HG03159 (cell line): ENCODE results near the gene FAM241B.

Source experiments
- ATAC-seq: cut with Tn5 transposase; IDR thresholded peaks from one replicate; pipeline ENCODE4 v1.9.1; 2021; ENCODE audit warnings: mild to moderate bottlenecking, moderate library complexity; ENCODE audit not compliant: unreplicated experiment

FAM241B gene

DNA sequence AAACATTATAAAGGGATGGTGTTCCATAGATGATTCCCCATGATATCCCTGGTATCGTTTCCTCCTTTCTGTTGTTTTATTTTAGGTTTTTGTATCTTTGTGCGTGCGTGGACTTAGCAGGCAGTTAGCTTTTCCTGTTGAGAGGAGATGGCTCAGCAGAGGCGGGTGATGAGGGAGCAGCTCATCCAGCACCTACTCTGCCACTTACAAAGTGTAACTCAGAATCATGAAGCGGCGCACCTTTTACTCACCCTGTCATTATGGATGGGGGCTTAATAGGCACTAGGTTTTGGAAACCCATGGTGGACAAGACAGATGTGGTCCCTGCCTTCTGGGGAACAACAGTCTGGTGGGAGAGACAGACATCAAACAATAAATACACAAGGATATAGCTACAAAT, 17.1 kb downstream of the FAM241B start:
- ATAC-seq = no peak

DNA sequence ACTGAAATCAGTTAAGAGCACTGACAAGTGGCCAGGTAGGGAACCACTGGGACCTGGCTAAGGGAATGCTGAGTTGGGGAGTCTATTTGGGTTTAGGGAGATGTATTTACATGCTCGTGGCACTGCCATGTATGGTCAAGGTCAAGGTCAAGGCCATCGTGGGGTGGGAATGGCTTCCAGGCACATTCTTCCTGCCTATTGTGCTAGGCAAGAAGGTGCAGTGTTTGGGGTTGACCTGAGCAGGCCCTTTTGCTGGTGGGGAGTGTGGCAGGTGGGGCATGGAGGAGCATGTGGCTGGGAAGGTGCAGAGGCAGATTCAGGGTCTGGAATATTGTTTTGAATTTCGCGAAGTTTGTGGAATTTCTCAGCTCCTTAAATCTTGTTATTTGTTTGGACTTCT, 17.8 kb downstream of the FAM241B start:
- no peak for ATAC-seq

DNA sequence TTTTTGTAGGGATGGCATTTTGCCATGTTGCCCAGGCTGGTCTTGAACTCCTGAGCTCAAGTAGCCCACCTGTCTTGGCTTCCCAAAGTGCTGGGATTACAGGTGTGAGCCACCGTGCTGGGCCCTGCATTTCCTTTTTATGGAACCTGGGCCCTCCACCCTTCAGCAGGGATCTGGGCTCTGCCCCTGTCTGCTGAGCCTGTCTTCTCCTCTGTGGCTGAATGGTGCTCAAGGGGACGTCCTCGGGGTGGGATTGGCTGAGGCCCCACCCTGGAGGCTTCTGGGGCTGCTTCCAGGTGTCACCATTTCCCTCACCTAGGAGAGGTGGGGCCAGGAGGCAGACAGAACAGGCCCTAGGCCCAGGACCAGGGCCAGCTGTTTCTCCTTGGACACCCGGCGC, 18.4 kb downstream of the FAM241B start:
- no peak for ATAC-seq

DNA sequence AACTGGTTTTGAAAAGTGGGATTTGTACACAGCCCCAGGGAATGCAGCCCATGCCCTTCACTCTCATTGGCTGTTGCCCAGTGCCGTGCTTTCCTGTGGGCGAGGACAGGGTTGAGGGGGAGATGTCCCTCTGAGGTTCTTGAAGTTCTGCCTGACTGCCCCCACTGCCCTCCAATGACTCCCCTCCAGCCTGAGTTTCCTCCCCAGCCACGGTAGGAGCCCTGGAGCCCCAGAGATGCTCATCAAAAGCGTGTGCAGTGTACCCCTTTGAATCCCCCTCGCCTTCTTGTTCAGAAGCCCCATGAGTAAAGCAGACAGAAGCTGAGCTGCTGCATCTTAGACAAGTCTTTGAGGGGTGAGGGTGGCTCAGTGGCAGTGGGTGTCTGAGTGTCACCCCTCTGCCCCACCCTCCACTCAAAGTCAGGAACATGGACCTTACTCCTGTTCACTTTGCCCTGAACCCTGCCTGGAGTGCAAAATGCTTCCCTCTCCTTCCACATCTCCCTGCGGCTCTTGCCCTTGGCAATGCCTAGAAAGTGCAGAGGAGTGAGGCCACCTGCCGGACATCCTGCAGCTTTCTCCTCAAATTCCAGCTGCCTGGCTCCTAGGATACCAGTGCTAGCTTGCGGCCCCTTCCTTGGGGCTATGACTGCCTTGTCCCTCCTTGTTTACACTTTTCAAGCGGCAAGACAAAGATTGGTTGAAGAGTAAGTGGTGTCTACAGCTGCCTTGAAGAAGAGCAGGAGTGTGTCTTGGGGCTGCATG, 19.9 kb downstream of the FAM241B start:
- no peak for ATAC-seq

DNA sequence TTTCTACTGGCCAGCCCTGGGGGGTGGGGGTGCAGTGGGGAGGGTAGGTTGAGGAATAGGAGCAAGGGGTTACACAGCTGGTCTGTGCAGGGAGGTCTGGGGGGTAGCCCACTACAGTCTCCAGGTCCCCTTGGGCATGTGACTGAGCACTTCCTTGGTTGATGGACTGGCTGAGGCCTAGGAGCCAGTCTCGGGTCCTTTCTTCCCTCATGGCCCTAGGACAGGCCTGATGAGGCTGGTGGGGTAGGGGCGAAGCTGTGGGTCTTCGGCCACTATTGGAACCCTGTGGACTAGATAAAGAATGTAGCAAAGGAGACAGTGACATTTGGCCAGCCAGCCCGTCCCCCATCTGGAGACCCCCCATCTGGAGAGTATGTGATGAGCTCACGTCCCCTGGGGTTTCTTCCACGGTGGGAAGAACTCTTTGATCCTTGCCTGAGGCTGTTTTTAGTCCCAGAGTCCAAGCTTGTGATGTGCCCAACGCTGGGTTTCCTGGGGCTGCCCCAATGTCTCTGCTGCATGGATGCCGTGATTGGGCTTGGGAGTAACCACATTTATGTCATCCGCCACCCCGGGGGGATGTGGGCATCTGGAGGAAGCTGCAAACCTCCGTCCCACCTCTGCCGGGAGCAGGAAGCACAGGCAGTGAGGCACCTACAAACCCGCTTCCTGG, 20.7 kb downstream of the FAM241B start:
- ATAC-seq = no peak

DNA sequence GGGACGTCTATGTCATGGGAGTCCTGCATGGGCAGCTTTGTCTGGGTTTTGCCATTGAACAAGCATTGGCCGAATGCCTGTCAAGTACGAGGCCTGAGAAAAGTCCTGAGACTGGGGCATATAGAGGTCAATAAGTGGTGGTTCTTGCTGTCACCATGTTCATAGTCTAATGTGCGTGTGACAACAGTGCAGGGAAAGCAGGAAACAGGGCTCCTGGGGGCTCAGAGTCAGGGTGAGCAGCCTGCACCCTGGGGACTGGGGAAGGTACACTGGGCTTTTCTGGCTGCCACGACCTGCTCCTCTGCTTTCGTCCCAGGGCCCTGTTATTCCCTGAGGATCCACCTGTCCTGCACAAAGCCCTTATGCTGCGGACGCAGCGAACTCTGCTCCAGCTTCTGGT, 21.3 kb downstream of the FAM241B start:
- no peak for ATAC-seq

DNA sequence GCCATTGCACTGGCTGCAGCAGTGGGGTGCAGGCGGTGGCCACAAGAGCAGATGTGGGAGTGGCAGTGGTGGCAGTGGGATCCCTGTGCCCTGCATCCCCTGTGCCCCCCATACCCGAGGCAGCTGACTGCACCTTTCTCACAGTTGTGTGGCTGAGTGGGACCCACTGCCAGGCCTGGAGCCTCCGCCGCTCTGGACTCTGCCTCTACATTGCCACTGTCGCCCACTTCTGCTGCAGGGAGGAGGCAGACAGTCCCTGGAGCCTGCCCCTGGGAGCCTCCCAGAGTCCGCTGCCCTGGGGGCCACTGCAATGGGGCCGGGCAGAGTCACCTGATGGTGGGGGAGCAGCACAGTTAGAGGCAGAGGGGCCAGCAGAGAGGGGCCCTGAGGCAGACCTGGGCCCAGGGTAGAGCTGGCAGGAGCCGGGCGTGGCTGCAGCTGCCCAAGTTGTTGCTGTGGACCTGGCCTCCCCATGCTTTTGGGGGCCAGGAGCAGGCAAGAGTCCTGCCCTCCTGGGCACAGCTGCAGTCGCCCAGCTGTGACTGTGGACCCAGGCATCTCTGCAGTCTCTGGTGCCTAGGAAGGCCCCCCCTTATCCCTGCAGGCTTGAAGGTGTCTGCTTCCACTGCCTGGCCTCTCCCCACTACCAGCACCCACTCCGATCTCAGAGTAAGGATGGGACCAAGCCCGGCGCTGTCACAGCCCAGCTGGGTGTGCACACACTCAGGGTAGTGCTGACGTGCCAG, 22.2 kb downstream of the FAM241B start:
- no peak for ATAC-seq

DNA sequence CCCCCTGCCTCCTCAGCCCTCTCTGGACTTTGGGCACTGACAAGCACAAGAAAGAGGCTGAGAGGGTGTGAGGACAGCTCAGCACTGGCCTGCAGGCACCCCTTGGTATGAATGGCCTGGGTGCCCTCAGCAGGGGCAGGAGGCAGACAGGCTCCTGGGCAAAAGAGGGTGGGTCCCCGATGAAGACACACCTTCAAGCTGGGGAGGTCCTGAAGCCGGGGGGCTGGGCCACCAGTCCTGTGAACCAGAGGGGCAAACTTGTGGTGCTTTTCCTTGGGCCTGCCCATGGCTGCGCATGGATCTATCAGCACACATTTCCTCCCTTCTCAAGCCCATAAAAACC, 22.8 kb downstream of the FAM241B start:
- ATAC-seq = no peak

DNA sequence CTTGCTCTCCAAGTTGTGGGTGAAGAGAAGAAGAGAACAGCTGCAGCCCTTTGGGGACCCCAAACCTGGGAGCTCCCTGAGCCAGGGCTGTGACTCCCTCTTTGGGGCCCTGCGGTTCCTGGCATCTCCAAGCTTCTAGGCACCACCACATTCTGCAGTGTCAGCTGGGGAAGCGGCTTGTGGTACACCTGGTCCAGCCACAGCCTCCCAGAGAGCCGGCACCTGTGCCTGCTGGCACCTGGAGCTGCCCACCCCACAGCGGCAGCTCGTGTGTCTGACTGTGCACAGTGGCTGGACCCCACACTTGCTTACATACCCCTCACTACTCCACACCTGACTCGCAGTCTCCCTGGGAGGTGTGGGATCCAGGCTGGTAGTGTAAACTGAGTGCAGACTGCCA, 23.5 kb downstream of the FAM241B start:
- ATAC-seq = no peak

DNA sequence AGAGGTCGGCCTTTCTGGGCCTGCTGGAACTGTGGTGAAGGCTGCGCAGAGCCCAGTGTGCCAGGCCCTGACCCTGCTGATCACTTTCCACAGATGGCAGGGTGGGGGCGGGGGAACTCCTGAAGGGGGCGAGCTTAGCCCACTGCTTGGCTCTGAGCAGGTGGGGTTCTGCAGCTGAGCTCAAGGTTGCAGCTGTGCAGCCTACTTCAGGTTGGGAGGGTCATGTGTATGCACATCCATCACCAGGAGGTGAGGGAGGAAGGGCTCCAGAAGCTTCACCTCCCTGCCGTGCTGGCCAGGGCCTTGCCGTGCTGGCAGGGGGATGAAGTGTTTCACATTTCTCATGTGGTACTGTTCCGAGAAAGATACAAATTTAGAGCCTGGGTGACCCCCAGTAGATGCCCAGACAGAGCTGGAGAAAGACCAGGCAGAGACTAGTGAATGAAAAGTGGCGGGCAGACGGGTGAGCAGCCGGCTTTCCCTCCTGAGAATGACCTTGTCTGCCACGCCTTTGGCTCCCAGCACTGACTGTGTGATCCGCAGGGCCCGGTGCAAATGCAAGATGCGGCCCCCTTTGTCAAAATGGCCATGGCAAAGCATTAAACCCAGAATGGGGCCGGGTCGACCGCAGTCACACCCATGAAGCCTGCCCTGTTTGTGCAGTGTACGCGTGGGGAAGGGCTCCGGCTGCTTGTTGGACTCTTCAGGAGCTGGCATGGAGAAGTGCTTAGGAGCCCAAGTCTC, 25.2 kb downstream of the FAM241B start:
- ATAC-seq = no peak

DNA sequence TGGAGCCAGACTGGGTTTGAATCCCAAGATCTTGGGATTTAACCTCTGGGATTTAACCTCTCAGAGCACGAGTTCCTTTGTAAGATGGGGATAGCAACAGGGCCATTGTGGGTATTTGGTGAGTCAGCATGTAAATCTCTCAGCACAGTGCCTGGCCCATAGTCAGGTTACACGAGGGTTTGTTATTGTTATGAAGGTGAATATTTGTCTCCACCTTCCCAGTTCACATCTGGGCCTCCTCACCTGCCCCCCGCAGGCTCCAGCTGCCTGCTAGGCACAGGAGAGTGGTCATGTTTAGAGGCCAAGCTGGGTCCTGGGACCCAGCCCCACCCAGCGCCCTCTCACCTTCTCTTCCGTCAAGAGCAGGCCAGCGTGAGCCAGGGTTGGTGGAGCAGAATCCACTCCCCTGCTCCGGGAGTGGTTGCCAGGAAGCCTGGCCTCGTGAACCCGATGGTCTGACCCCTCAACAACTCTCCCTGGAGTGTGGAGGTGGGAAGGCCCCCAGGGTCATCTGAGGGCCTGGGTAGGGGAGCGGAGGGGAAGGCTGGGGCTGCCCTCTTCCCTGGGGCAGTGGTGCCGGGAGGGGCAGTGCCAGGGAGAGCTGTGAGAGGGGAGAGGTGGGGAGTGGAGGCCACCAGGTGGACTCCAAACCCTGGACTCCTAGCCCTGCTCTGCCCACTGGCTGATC, 26.0 kb downstream of the FAM241B start:
- no peak for ATAC-seq

DNA sequence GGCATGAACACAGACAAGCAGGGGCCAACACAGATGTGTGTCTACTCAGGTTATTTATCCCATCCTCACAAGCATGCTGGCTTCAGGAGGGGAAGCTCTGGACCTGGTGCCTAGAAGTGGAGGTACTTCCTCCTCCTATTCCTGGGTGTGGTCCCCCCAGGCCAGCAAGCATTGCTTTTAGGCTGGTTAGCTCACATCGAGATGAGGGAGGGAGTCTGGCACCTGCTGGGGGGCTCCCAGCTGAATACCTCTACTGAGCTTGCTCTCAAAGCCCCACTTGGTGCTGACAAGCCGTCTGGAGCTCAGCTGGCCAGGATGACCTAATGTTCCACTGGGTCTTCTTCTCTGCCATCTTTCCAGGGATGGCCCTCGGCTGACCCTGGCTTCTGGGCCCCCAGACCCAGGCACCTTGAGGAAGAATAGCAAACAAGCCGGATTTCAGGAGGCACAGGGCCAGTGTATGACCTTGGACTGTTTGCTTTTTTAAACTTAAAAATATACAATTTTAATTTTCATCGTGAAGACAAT, 26.8 kb downstream of the FAM241B start:
- ATAC-seq = no peak

DNA sequence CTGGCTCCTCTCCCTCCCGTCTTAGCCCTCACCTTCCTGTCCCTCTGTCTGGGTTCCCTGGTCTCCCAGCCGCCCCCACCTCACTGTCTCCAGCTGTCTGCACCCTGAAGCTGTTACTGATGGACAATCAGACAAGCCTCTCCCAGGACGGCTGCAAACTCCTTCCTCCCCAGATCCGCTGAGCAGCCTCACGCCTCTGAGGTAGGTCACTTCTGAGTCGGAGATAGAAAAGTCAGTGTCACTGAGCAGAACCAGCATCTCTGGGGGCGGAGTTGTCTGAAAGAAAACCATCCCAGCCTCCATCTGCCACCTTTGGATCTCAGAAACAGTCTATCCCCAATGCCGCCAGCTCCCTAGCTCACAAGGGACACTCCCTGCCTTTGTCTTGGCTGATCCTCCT, 27.4 kb downstream of the FAM241B start:
- ATAC-seq = no peak

DNA sequence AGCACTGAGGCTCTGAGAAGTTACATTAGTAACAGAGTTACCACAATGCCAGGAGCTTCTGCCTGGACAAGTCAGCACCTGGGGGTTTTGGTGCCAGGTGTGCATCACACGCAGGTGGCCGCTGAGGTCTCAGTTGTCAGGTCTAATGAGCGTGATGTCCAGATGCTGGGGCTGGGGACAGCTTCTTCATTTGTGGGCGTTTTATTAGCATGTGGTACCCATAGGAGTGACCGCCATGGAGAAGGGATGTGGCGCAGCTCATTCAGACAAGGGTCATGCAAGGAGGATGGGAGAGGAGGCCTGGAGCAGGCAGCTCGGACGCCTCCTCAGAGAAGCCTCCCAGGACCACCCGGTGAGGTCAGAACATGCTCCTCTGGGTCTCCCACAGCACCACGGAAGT, 27.8 kb downstream of the FAM241B start:
- no peak for ATAC-seq

DNA sequence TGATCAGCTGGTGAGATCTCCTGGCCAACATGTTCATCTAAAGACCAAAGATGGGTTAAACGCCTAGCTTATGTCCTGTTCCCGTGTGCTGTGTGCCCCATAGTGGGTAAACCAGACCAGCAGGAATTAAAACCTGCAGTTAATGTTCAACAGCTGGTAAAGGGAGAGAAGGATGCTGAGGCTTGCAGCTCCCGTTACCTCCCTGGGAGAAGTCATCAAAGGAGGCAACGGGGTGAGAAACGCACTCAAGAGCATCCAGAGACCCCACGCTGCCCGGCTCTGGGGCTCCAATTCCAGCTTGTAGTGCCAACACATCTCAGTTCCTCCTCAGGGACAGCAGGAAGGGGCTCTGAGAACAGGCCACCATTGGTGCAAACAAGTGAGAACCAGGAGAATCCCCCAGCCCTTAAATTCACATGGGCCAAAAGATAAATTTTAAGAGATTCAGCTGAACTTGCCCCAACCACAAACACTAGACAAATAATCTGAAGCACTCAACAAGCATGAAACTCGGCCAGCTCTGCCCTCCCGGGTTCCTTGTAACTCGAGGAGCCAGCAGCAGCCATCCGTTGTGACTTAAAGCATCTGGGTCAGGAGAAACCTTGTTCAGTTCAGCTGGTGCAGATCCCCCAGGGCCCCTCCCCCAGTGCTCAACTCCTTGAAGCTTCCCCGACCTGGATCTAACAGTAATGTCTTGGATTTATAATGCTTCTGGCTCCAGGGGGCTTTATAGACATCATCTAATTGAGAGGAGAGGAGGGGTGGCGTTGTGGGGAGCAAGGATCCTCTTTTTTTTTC, 29.4 kb downstream of the FAM241B start:
- no peak for ATAC-seq

DNA sequence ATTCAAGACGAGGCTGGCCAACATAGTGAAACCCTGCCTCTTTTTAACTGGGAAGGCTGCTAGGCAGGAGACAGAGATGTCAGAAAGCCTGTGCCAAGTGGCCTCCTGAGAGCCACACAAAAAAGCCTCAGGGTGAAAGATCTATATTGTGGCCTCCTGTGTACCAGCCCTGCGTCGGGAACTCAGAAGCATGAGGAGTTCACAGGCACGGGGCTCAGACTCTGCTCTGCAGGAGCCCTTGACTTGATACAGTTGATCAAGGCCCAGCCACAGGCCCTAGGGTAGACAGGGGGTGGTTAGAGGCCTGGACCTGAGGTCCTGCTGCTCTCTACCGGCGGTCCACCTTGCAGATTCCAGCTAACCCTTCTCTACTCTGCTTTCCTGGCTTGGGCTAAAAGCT, 30.2 kb downstream of the FAM241B start:
- ATAC-seq = no peak

DNA sequence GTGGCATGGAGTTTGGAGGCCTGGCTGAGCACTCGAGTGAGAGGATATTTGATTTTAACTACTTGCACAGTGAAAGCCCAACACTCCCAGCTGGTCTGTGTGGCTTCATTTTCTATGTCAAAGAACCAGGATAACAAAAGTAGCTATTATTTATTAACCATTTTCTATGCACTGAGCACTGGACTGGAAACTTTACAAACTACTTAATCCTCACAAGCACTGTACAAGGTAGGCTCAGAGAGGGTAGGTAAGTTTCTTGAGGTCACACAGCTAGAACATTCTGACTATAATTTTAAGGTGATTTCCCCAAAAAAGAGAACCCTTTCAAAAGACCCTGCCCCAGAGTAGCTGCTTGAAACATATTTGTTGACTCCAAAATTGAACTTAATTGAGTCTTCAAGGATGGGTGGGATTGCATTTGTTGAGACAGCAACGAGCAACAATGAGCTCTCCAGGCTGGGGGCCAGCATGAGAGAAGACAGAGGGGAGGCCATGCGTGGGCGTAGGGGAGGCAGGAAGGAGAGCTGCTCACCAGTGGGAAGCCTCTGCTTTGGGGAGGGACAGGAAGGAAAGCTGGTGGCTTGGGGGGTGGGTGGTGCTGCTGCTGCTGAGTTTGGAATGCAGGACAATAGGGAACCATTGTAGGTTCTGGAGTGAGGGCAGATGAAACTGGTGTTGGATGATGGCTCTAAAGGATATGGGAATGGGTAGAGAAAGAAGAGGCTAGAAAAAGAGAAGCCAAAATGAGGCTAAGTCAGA, 31.5 kb downstream of the FAM241B start:
- ATAC-seq = no peak

DNA sequence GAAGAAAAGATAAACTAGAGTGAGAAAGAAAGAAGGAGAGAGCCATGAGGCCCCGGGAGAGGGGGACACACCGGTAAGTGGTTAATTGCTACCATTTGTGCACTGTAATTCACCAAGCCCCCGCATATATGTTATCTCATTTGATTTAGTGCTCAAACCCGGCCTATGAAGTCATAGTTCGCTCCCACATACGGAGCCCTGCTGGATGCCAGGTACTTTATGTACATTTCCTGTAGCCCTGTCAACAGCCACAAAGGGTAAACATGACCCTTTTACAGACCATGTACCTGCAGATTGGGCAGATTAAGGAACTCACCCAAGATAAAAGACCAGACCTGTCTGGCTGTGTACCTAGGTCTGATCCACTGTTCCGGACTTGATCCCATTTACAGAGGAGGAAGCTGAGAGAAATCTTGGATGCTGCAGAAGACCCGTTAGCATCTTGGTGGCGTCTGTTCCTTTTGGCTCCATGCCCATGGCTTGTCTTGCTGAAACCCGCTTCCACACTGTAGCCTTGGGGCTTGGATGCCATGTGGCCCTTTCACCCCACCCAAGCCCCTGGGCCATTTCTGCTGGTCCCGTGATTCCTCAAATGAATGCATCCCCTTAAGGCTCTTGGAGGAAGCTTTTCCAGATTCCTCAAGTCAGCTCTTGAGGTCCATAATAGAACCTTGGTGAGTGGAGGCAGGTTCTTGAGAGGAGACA, 32.3 kb downstream of the FAM241B start:
- ATAC-seq = no peak
